ENCODE results near the gene AMZ2. TPM values are rescaled to one million over a fixed set of nuclear protein-coding genes. Genes with fewer than 3 reads are reported as not detected.

AMZ2 gene
- total RNA-seq, 3 donors from 2014 or later (not counting 1 experiment from before 2014, with no cell fraction given), result 87.0 to 131 (median 107) TPM

- WGBS (ENCODE audit: insufficient coverage), result 5% methylated on average over 7 of the region's 9 CpGs
- no peaks in the 10 kb centered on the region for H3K9me3 ChIP-seq (ENCODE audit: control insufficient read depth, insufficient read depth, low read length)
- peak overlapping the region; percentile 100 for H3K27ac ChIP-seq (ENCODE audit: low read length)
- no peak for ATAC-seq
- no peaks in the 10 kb centered on the region for H3K9me3 Mint-ChIP-seq
- peaks cover 49% of the 10 kb centered on the region for H3K4me1 ChIP-seq (ENCODE audit: control insufficient read depth, insufficient read depth, low read length)
- no peaks in the 10 kb centered on the region for H3K27me3 ChIP-seq (ENCODE audit: control insufficient read depth, insufficient read depth, low read length)
- intact Hi-C loops (cut with micrococcal nuclease), result loop anchor here (5.0 to 10.0 kb wide), 2 partner anchors 43 to 145 kb away; partner anchors contain the start of gene AMZ2
- peaks cover 74 to 75% of the 10 kb centered on the region in 2 donors for H3K4me1 Mint-ChIP-seq
- H3K4me3 Mint-ChIP-seq, result peak overlapping the region; percentile 99
- H3K27ac Mint-ChIP-seq, result peak overlapping the region; percentile 98 to 99
- H3K27me3 Mint-ChIP-seq (ENCODE audit: low read depth in 2 of 2), result no peaks in the 10 kb centered on the region
- no peaks in the 10 kb centered on the region for H3K36me3 Mint-ChIP-seq
- peak overlapping the region; percentile 98 for H3K4me3 ChIP-seq (ENCODE audit: low read length)
- DNase-seq, result no peak
- no peaks in the 10 kb centered on the region for H3K36me3 ChIP-seq (ENCODE audit: control insufficient read depth, insufficient read depth, low read length)
- no peak for TF ChIP-seq CTCF (IDR thresholded peaks at IDR 0.05)
These were observed 42.1 kb downstream of the AMZ2 start for GRCh38 chr17:68289936-68290267.

GRCh38 chr17:68290268-68290954 is 42.6 kb downstream of the AMZ2 start:
- H3K4me1 ChIP-seq (ENCODE audit: control insufficient read depth, insufficient read depth, low read length), result peaks cover 51% of the 10 kb centered on the region
- H3K36me3 Mint-ChIP-seq, result no peaks in the 10 kb centered on the region
- H3K36me3 ChIP-seq (ENCODE audit: control insufficient read depth, insufficient read depth, low read length), result no peaks in the 10 kb centered on the region
- H3K27me3 ChIP-seq (ENCODE audit: control insufficient read depth, insufficient read depth, low read length), result no peaks in the 10 kb centered on the region
- under 1% methylated on average over 49 of the region's 50 CpGs for WGBS (ENCODE audit: insufficient coverage)
- DNase-seq (peak; percentile 69 to 86), ATAC-seq (peak; percentile 6 to 18 (median 15))
- H3K4me1 Mint-ChIP-seq, result peaks cover 74% of the 10 kb centered on the region in 2 donors
- H3K27me3 Mint-ChIP-seq (ENCODE audit: low read depth in 2 of 2), result no peaks in the 10 kb centered on the region
- peak overlapping the region; percentile 100 for H3K27ac ChIP-seq (ENCODE audit: low read length)
- TF ChIP-seq CTCF (IDR thresholded peaks at IDR 0.05), result no peak
- peak overlapping the region; percentile 99 for H3K4me3 Mint-ChIP-seq
- no peaks in the 10 kb centered on the region for H3K9me3 ChIP-seq (ENCODE audit: control insufficient read depth, insufficient read depth, low read length)
- H3K27ac Mint-ChIP-seq, result peak overlapping the region; percentile 98 to 99
- H3K4me3 ChIP-seq (ENCODE audit: low read length), result peak overlapping the region; percentile 98
- intact Hi-C loops (cut with micrococcal nuclease), result loop anchor here (5.0 to 10.0 kb wide), 2 partner anchors 43 to 144 kb away; partner anchors contain the start of gene AMZ2
- no peaks in the 10 kb centered on the region for H3K9me3 Mint-ChIP-seq

GRCh38 chr17:68290955-68291835 is 43.4 kb downstream of the AMZ2 start, which contains the start of the genes ARSG and SLC16A6:
ARSG (plus strand) TSS chr17:68291495; CDS start chr17:68307494, 15,999 bp downstream.
SLC16A6 (minus strand) TSS chr17:68291127; CDS start chr17:68278320, 12,807 bp downstream.
- Mint-ChIP-seq H3K9me3 (no peaks in the 10 kb centered on the region), H3K36me3 (no peaks in the 10 kb centered on the region), H3K4me3 (peak within 1 kb of the TSS; percentile 99), H3K4me1 (peaks cover 77 to 78% of the 10 kb centered on the region in 2 donors), H3K27ac (peak within 1 kb of the TSS; percentile 98 to 99), H3K27me3 (ENCODE audit: low read depth in 2 of 2) (no peaks in the 10 kb centered on the region)
- WGBS (ENCODE audit: insufficient coverage), result under 1% methylated on average over 94 of the region's 96 CpGs
- DNase-seq (peak; percentile 90 to 93), ATAC-seq (peak; percentile 52 to 80 (median 63))
- Histone ChIP-seq H3K27ac (ENCODE audit: low read length) (peak within 1 kb of the TSS; percentile 100), H3K4me3 (ENCODE audit: low read length) (peak within 1 kb of the TSS; percentile 98), H3K4me1 (ENCODE audit: control insufficient read depth, insufficient read depth, low read length) (peaks cover 56% of the 10 kb centered on the region), H3K36me3 (ENCODE audit: control insufficient read depth, insufficient read depth, low read length) (no peaks in the 10 kb centered on the region), H3K9me3 (ENCODE audit: control insufficient read depth, insufficient read depth, low read length) (no peaks in the 10 kb centered on the region), H3K27me3 (ENCODE audit: control insufficient read depth, insufficient read depth, low read length) (no peaks in the 10 kb centered on the region)
- intact Hi-C loops (cut with micrococcal nuclease), result loop anchor here (1.0 to 10.0 kb wide), 4 partner anchors 28 to 144 kb away; partner anchors contain the start of gene AMZ2
- TF ChIP-seq CTCF (IDR thresholded peaks at IDR 0.05), result no peak
